Measurements from ENCODE around the gene PPP6R2. TPM values are rescaled to one million over a fixed set of nuclear protein-coding genes. Genes with fewer than 3 reads are reported as not detected.

The PPP6R2 gene
- total and polyA plus RNA-seq, 2 donors (not counting 3 experiments of a cell fraction or from before 2014, with no cell fraction given), result 38.6 to 54.6 TPM

GRCh38 chr22:50356186-50356585, 13.1 kb downstream of the PPP6R2 start:
- H3K4me1 ChIP-seq (ENCODE audit: control insufficient read depth, extremely low read depth, insufficient read depth, low read length), result no peaks in the 10 kb centered on the region
- ChIA-PET CTCF (interaction anchor here (1.2 kb wide), 1 partner anchor 14 kb away, joined by 3 read pairs; no protein-coding TSS in a partner anchor), POLR2A (no interaction called here)
- H3K27me3 ChIP-seq (ENCODE audit: control insufficient read depth in 2 of 2, insufficient read depth in 2 of 2, low read length in 2 of 2), result no peaks in the 10 kb centered on the region
- no peaks in the 10 kb centered on the region for H4K20me1 ChIP-seq (replicated peaks; ENCODE audit: control insufficient read depth, extremely low read depth, insufficient read depth, low read length)
- no peaks in the 10 kb centered on the region for H3K9me3 ChIP-seq (replicated peaks; ENCODE audit: control insufficient read depth, insufficient read depth, low read length)
- BruUV-seq (replicated peaks), result no TSS peak
- H3K4me3 ChIP-seq (replicated peaks in 1 of 3; ENCODE audit: insufficient read depth in 1 of 3, low read depth in 1 of 3, low read length in 3 of 3), result no peak overlapping the region
- H2AFZ ChIP-seq (ENCODE audit: low read depth, low read length), result no peak overlapping the region
- intact Hi-C loops (cut with micrococcal nuclease) (no loop called here), dilution Hi-C loops (cut with MboI; ENCODE audit: extremely low pct_ligation_motif_present, low sequenced_read_pairs) (no loop called here)
- no peak overlapping the region for H3K9ac ChIP-seq (replicated peaks; ENCODE audit: extremely low read depth, insufficient read depth, low read length)
- H3K9me1 ChIP-seq (replicated peaks; ENCODE audit: control insufficient read depth, extremely low read depth, insufficient read depth, low read length), result no peaks in the 10 kb centered on the region
- no peak for FAIRE-seq
- DNase-seq (ENCODE audit: low read depth, low spot score), result no peak
- no peak overlapping the region for H3K27ac ChIP-seq (ENCODE audit: insufficient read depth, low read depth, low read length)
- peaks cover 2 to 9% of the 10 kb centered on the region in 2 experiments for H3K36me3 ChIP-seq (ENCODE audit: control insufficient read depth in 2 of 2, extremely low read depth in 1 of 2, insufficient read depth in 2 of 2, low read length in 2 of 2)
- no peak overlapping the region for H3K4me2 ChIP-seq (ENCODE audit: insufficient read depth, low read length)
- no peak for TF ChIP-seq POLR2AphosphoS5 (IDR thresholded peaks at IDR 0.05; ENCODE audit: insufficient read depth, low read depth, low read length)
- TF ChIP-seq POLR2A (IDR thresholded peaks at IDR 0.05; ENCODE audit: low read depth, low read length), result no peak
- TF ChIP-seq EZH2 (IDR thresholded peaks at IDR 0.05; ENCODE audit: borderline replicate concordance, low read depth, low read length, severe bottlenecking), result no peak
- no peak for TF ChIP-seq MYC (IDR thresholded peaks at IDR 0.05; ENCODE audit: low read depth, low read length)
- TF ChIP-seq CTCF (IDR thresholded peaks at IDR 0.05; ENCODE audit: extremely low read depth in 1 of 2, insufficient read depth in 1 of 2, low read depth in 1 of 2, low read length in 2 of 2), result no peak
- TF ChIP-seq MAX (IDR thresholded peaks at IDR 0.05; ENCODE audit: insufficient read depth, insufficient read length), result no peak
- TF ChIP-seq JUN (IDR thresholded peaks at IDR 0.05; ENCODE audit: borderline replicate concordance, insufficient read depth, insufficient read length, low read depth), result no peak
- no peak for TF ChIP-seq FOS (IDR thresholded peaks at IDR 0.05; ENCODE audit: borderline replicate concordance, insufficient read depth, low read length)
- TF ChIP-seq GATA2 (IDR thresholded peaks at IDR 0.05; ENCODE audit: insufficient read depth, insufficient read length, low read depth, low read length), result no peak
- peaks cover 43% of the 10 kb centered on the region for H3K79me2 ChIP-seq (ENCODE audit: control insufficient read depth, insufficient read depth, low read length)
